Measurements from ENCODE around the gene LETM1.

The LETM1 gene

GRCh38 chr4:1830234-1830633 is 25.7 kb downstream of the LETM1 start:
- in situ Hi-C loops (cut with MboI; ENCODE audit: low sequenced_read_pairs), result no loop called here

GRCh38 chr4:1826531-1827350 is 29.2 kb downstream of the LETM1 start:
- in situ Hi-C loops (cut with MboI; ENCODE audit: low sequenced_read_pairs), result no loop called here

GRCh38 chr4:1825326-1825725 is 30.6 kb downstream of the LETM1 start:
- in situ Hi-C loops (cut with MboI; ENCODE audit: low sequenced_read_pairs), result no loop called here

GRCh38 chr4:1824746-1825145 is 31.2 kb downstream of the LETM1 start:
- in situ Hi-C loops (cut with MboI; ENCODE audit: low sequenced_read_pairs), result no loop called here

GRCh38 chr4:1823545-1823932 is 32.4 kb downstream of the LETM1 start:
- in situ Hi-C loops (cut with MboI; ENCODE audit: low sequenced_read_pairs), result no loop called here

GRCh38 chr4:1822568-1823544 is 33.1 kb downstream of the LETM1 start:
- in situ Hi-C loops (cut with MboI; ENCODE audit: low sequenced_read_pairs), result no loop called here

- in situ Hi-C loops (cut with MboI; ENCODE audit: low sequenced_read_pairs), result no loop called here
These were observed 34.0 kb downstream of the LETM1 start for GRCh38 chr4:1821679-1822567.

- in situ Hi-C loops (cut with MboI; ENCODE audit: low sequenced_read_pairs), result no loop called here
These were observed 36.1 kb downstream of the LETM1 start for GRCh38 chr4:1819816-1820215.

GRCh38 chr4:1819284-1819683 is 36.7 kb downstream of the LETM1 start:
- in situ Hi-C loops (cut with MboI; ENCODE audit: low sequenced_read_pairs), result no loop called here

- in situ Hi-C loops (cut with MboI; ENCODE audit: low sequenced_read_pairs), result no loop called here
These were observed 39.7 kb downstream of the LETM1 start for GRCh38 chr4:1815997-1816860.

- in situ Hi-C loops (cut with MboI; ENCODE audit: low sequenced_read_pairs), result no loop called here
These were observed 40.6 kb downstream of the LETM1 start for GRCh38 chr4:1815096-1815996.

- in situ Hi-C loops (cut with MboI; ENCODE audit: low sequenced_read_pairs), result no loop called here
These were observed 41.5 kb downstream of the LETM1 start for GRCh38 chr4:1814453-1814852.

GRCh38 chr4:1813915-1814314 is 42.0 kb downstream of the LETM1 start:
- in situ Hi-C loops (cut with MboI; ENCODE audit: low sequenced_read_pairs), result no loop called here

GRCh38 chr4:1813231-1813630 is 42.7 kb downstream of the LETM1 start:
- in situ Hi-C loops (cut with MboI; ENCODE audit: low sequenced_read_pairs), result no loop called here

GRCh38 chr4:1812720-1813119 is 43.2 kb downstream of the LETM1 start:
- in situ Hi-C loops (cut with MboI; ENCODE audit: low sequenced_read_pairs), result no loop called here

GRCh38 chr4:1810765-1811164 is 45.2 kb downstream of the LETM1 start:
- in situ Hi-C loops (cut with MboI; ENCODE audit: low sequenced_read_pairs), result no loop called here

GRCh38 chr4:1809754-1810502 is 46.0 kb downstream of the LETM1 start:
- in situ Hi-C loops (cut with MboI; ENCODE audit: low sequenced_read_pairs), result no loop called here

Data from hTERT RPE-1 (cell line).